ENCODE measurements around the gene PSME2.

- no peak for TF ChIP-seq POLR2AphosphoS5 (IDR thresholded peaks at IDR 0.05)
- TF ChIP-seq CTCF (IDR thresholded peaks at IDR 0.05): no peak
These were observed 26.0 kb upstream of the PSME2 start for GRCh38 chr14:24172261-24172860.
